HG03060 (cell line): ENCODE data around the gene TNFAIP8L2.
A peak's percentile ranks its signal among the peaks of the same experiment; 100 is the strongest.
"Not testable (repeated sequence)": the region's sequence is repeated elsewhere in the genome, so short reads cannot be mapped to it uniquely, and the experiment has no call there.

Source experiments
- ATAC-seq: cut with Tn5 transposase; IDR thresholded peaks from one replicate; pipeline ENCODE4 v1.9.1; 2021; ENCODE audit warnings: low read depth, moderate number of reproducible peaks; ENCODE audit not compliant: unreplicated experiment

The TNFAIP8L2 gene

DNA sequence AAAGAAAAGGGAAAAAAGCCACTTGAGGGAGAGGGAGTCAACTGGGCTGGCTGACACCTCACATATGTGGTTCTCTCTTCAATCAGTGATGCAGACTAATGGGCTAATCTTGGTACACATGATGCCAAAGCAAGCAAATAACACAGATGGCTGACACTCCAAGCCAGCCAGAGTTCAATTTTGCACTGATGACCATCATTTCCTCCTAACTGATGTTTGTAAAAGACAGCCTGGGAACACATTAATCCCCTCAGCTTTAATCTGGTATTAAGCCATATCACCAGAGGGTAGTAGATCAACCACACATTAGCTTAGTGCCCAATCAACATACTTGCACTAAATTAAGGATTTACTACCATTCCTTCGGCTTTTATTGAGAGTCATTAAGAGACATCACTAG is 30.8 kb downstream of the TNFAIP8L2 start:
- ATAC-seq = no peak

DNA sequence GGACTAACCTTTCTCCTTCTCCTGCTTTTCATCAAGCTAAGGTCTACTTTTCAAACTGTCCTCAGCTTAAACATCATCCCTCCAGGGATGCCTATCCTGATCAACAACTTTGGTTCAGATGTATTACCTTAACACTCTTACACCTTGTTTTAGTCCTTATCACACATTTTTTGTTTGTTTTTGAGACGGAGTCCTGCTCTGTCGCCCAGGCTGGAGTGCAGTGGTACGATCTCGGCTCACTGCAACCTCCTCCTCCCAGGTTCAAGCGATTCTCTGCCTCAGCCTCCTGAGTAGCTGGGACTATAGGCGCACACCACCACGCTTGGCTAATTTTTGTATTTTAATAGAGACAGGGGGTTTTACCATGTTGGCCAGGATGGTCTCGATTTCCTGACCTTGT is 32.2 kb downstream of the TNFAIP8L2 start:
- not testable (repeated sequence) for ATAC-seq

DNA sequence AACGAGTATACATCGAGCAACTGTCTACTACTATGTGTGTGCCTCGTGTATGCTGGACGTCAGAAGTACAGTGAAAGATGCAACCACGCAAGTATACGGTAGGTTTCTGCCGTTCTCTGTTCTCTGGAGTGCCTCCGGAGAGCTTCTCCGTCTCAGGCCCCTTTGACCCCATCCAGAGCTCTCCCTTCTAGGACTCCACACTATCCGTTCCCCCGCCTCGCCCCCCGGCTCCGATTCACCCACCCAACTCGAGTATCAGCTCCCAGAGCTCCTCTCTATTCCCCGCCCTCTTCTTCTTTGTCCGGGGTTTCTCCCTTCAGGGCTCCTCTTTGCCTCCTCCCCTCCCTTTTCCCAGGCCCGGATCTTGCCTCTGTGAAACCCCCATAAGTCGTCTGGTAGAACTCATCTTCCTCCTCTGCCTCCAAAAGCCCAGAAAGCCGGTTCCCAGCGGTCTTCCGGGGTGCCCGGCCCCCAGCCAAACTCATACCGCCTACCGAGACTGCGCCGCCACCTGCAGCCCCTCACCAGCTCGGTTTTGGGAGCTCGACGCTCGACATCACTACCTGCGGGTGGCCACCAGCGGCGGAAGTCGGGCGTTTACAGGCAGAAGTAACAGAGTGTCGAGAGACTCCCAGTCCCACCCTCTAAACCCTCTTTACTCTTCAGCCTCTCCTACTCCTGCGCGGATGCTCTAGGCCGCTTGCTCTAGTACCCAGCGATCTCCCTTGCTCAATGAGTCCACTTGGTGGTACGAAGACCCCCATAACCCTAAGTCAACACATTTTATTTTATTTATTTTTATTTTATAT is 33.4 kb downstream of the TNFAIP8L2 start, which contains the start of gene VPS72:
Gene VPS72, minus strand, starts transcription at position 561 of the 809 bp plus-strand sequence. Its CDS starts 76 bp downstream, at position 485.
- ATAC-seq = peak; percentile 80

DNA sequence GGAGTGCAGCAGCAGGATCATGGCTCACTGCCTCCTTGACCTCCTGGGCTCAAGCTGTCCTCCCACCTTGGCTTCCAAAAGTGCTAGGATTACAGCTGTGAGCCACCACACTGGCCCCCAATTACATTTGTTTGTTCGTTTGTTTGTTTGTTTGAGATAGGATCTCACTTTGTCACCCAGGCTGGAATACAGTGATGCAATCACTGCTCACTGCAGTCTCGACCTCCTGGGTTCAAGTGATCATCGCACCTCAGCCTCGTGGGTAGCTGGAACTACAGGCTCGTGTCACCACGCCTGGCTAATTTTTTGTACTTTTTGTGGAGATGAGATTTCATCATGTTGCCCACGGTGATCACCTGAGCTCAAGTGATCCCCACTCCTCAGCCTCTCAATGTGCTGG is 35.6 kb downstream of the TNFAIP8L2 start:
- no peak for ATAC-seq

DNA sequence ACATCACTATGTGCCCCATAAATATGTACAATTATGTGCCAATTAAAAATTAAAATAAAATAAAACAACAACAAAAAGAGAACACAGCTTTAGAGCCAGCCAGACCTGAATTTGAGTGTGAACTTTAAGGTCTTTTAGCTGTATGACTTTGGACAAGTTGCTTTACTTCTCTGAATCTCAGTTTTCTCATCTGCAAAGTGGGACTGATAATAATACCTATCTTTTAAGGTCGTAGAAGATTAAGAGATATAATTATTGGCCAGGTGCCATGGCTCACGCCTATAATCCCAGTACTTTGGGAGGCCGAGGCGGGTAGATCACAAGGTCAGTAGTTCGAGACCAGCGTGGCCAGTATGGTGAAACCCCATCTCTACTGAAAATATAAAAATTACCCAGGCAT is 36.9 kb downstream of the TNFAIP8L2 start:
- ATAC-seq = no peak

DNA sequence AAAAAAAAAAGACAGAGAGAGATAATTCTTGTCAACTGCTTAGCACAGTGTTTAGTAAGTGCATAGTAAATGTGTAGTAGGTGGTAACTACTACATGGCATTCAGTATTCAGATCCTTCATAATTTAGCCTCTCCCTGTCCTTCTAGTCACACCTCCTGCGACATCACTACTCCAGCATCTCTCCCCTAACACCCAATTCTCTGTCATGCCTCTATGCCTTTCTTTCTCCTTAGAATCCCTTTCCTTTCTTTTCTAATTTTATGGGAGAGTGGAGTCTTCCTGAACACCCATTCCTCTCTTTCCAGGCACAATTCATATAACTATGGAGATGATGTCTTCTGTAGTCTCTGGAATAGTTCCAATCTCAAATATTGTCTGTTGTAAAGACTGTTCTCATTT is 37.4 kb downstream of the TNFAIP8L2 start:
- no peak for ATAC-seq

DNA sequence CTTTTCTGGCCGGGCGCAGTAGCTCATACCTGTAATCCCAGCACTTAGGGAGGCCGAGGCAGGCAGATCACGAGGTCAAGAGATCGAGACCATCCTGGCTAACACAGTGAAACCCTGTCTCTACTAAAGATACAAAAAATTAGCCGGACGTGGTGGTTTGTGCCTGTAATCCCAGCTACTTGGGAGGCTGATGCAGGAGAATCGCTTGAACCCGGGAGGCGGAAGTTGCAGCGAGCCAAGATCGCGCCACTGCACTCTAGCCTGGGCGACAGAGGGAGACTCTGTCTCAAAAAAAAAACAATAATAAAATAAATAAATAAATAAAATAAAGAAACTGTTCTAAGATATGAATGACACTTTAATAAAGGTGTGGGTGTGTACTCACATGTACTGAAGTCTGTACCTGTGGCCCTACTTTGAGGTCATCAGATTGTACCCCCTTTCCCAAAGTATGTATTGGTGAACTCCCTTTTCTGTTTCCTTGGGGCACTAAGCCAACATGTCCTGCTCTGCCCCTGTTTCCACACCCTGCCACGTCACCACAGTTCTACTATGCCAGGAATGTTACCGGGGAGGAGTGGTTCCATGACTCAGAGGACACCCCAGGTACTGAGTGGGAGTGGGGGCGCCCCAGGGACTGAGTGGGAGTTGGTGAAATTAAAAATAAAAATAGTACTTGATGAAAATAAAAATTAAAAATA is 38.6 kb downstream of the TNFAIP8L2 start:
- ATAC-seq = not testable (repeated sequence)

DNA sequence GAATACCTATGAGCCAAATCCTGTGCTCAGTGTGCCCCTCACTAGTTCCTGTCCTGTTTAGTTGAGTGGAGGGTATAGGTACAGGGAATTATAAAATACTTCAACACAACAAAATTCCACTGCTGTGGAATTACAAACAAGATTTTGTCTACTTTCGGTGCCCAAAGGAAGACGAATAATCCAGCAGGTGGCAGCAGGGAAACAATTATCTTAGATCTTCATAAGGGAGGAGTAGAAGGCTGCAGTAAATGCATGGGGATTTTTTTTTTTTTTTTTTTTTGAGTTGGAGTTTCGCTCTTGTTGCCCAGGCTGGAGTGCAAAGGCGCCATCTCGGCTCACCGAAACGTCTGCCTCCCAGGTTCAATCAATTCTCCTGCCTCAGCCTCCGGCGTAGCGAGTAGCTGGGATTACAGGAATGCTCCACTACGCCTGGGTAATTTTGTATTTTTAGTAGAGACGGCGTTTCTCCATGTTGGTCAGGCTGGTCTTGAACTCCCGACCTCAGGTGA is 39.9 kb downstream of the TNFAIP8L2 start:
- no peak for ATAC-seq

DNA sequence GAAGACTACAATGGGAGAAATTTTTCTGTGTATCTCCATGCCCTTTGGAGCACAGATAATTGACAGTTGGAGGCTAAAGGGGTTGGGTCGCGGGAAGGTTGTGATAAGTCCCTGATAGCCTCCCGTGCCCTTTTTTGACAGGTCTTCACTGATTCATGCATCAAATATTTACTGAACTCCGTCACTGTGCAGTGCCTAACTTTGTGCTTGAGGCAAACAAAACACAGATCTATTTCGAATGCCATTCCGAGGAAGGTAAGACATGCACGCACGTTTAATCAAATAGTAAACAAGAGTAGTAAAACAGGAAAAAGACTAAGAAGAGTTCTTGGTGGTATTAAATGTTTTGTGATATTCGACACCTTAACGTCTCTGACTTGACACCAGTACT is 41.4 kb downstream of the TNFAIP8L2 start:
- no peak for ATAC-seq

DNA sequence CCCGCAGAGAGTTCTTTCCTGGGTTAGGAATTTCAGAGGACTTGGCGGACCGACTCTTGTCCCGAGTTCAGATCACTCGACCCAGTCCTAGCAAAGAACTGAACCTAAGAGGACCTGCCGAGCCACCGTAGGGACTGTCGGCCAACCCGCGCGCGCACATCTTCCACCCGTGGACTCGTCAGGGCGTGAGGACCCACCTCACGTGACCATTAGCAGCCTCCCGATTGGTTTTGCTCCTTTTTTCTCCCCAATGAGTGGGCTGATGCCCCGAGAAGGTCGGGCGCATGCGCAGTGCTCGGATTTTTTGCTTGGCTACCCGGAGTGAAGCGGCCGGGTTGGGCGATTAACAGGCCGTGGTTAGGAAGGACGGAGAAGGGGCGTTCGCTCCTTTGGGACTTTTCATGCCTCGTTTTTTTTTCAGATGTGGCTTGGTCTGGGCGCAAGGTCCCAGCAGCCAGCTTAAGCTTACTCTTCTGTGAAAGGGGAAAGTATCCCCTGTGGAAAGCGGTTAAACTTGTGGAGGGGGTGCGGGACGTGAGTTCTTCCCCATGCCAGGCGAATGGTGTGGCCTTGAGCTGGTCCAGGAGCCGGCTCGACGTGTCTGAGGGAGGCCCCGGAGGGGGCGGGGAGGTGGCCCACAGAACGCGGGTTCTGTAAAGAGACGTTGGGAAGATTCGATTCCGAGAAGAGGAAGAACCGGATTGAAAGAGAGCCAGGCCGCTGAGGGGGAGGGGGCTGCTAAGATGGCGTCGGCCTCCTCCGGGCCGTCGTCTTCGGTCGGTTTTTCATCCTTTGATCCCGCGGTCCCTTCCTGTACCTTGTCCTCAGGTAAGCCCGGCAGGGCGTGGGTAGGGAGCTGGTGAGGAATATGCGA is 42.0 kb downstream of the TNFAIP8L2 start, which contains the start of gene PIP5K1A:
Gene PIP5K1A, plus strand, starts transcription at position 299 of the 874 bp plus-strand sequence. Its CDS starts 445 bp downstream, at position 744.
- peak; percentile 87 for ATAC-seq

DNA sequence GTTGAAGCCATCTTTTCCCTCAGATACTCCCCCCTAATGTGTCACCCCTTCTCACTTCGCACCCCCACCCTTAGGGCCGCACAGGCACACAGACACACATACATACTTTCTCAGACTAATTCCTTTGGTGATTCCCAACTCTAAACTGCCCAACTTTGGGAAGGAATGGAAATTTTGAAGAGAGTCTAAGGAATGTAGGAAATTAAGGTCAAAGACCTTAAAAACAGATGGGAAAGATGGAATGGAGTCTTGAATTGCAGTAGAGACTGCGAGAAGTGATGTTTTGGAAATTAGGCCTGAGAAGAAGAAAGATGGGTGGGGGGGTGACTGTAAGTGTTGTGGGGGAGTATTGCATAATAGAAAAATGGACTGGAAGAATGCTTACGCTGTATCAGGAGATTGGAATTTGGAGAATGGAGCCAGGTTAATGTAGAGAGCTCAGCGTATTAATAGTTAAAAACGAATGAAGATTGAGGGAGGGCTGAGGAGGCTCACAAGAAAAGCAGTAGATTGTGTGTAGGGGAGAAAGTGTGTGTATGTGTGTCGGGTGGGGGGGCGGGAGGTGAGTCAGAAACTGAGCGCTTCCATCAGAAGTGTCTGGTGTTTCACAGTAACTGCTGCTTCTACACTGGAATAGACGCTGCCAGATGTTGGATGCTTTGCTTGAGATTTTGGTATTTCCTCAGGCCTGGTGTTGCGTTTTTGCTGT is 43.6 kb downstream of the TNFAIP8L2 start:
- ATAC-seq = no peak

DNA sequence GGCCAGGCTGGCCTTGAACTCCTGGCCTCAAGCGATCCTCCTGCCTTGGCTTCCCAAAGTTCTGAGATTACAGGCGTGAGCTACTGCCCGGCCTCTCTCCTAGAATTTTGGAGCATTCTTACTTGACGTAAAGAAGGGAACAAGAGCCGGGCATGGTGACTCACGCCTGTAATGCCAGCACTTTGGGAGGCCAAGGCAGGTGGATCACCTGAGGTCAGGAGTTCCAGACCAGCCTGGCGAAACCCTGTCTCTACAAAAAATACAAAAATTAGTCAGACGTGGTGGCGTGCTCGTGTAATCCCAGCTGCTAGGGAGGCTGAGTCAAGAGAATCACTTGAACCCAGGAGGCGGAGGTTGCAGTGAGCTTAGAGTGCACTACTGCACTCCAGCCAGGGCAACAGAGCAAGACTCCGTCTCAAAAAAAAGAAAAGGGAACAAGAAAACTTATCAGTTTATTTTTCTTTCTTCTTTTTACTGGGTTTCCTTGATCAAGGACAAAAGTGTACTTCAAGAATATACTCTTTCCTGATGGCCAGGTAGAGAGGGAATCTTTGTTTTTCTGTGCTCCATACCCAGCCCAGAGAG is 49.0 kb downstream of the TNFAIP8L2 start:
- ATAC-seq = not testable (repeated sequence)
